PFSK-1 (cell line): ENCODE data around the gene SMIM7.

ENCODE experiments used
- POLR2AphosphoS5 ChIP-seq: IDR thresholded peaks from 2 replicates; pipeline ENCODE4 v1.6.1; 2012; ENCODE audit warnings: low read depth, mild to moderate bottlenecking, control low read depth, low read length, moderate library complexity
- TAF1 ChIP-seq: IDR thresholded peaks from 2 replicates; pipeline ENCODE4 v1.6.1; 2012; ENCODE audit warnings: low read length, control low read depth, borderline replicate concordance; ENCODE audit not compliant: insufficient read depth

GRCh38 chr19:16703677-16704076 lies 43.7 kb upstream of the SMIM7 start:
- TF ChIP-seq POLR2AphosphoS5 (no peak), TAF1 (no peak)
